DOHH2 (cell line): ENCODE measurements around the gene MYO18B.

Source experiments
- H3F3A ChIP-seq: fragments of 200-600 bp; sonication (generic), shearing (Covaris generic); 2 replicates; pipeline ENCODE4 v1.6.0; 2016; ENCODE audit warnings: antibody characterized with exemption, mild to moderate bottlenecking; ENCODE audit not compliant: control insufficient read depth, insufficient read depth
- H3K27ac ChIP-seq: fragments of 200-600 bp; sonication (generic); 2 replicates; pipeline ENCODE4 v1.5.1; 2014; ENCODE audit warnings: low read depth, mild to moderate bottlenecking, low read length, moderate library complexity
- H3K27me3 ChIP-seq: fragments of 200-600 bp; sonication (generic); 2 replicates; pipeline ENCODE4 v1.6.1; 2014; ENCODE audit warnings: mild to moderate bottlenecking, low read length, mixed read lengths; ENCODE audit not compliant: control insufficient read depth
- H3K36me3 ChIP-seq: fragments of 200-600 bp; sonication (generic); 2 replicates; pipeline ENCODE4 v1.6.1; 2014; ENCODE audit warnings: mild to moderate bottlenecking, low read length, moderate library complexity, mixed read lengths; ENCODE audit not compliant: control insufficient read depth
- H3K4me1 ChIP-seq: fragments of 200-600 bp; sonication (generic); 2 replicates; pipeline ENCODE4 v1.6.1; 2014; ENCODE audit warnings: mild to moderate bottlenecking, low read length, mixed read lengths; ENCODE audit not compliant: control insufficient read depth
- H3K4me2 ChIP-seq: fragments of 200-600 bp; sonication (generic); 2 replicates; pipeline ENCODE4 v1.6.0; 2014; ENCODE audit warnings: mild to moderate bottlenecking, low read length, moderate library complexity
- H3K4me3 ChIP-seq: fragments of 200-600 bp; sonication (generic); 2 replicates; pipeline ENCODE4 v1.5.1; 2014; ENCODE audit warnings: mild to moderate bottlenecking, low read length, mixed read lengths
- H3K79me2 ChIP-seq: fragments of 200-600 bp; sonication (generic); 2 replicates; pipeline ENCODE4 v1.6.1; 2014; ENCODE audit warnings: mild to moderate bottlenecking, low read length, mixed read lengths; ENCODE audit not compliant: control insufficient read depth
- H3K9me2 ChIP-seq: fragments of 200-600 bp; sonication (generic); replicated peaks from 2 replicates; pipeline ENCODE4 v1.6.1; 2014; ENCODE audit warnings: mild to moderate bottlenecking, low read length, mixed read lengths; ENCODE audit not compliant: control insufficient read depth
- H3K9me3 ChIP-seq: fragments of 200-600 bp; sonication (generic); 2 replicates; pipeline ENCODE4 v1.6.1; 2014; ENCODE audit warnings: antibody characterized with exemption, low read length, mixed read lengths; ENCODE audit not compliant: control insufficient read depth, insufficient read depth
- H4K20me1 ChIP-seq: fragments of 200-600 bp; sonication (generic); 2 replicates; pipeline ENCODE4 v1.6.0; 2014; ENCODE audit warnings: low read depth, mild to moderate bottlenecking, antibody characterized with exemption, low read length, moderate library complexity; ENCODE audit not compliant: control insufficient read depth, insufficient read depth
- CTCF ChIP-seq: fragments of 200-600 bp; sonication (generic); IDR thresholded peaks from one replicate; pipeline ENCODE4 v1.5.1; 2014; ENCODE audit warnings: antibody characterized with exemption, mild to moderate bottlenecking, low read depth, low read length; ENCODE audit not compliant: poor library complexity, severe bottlenecking
- EZH2phosphoT487 ChIP-seq: fragments of 200-600 bp; sonication (generic); IDR thresholded peaks from 2 replicates; pipeline ENCODE4 v1.6.1; 2017; ENCODE audit warnings: borderline replicate concordance, mild to moderate bottlenecking, antibody characterized with exemption, low read length, moderate library complexity, mixed read lengths

Gene MYO18B

DNA sequence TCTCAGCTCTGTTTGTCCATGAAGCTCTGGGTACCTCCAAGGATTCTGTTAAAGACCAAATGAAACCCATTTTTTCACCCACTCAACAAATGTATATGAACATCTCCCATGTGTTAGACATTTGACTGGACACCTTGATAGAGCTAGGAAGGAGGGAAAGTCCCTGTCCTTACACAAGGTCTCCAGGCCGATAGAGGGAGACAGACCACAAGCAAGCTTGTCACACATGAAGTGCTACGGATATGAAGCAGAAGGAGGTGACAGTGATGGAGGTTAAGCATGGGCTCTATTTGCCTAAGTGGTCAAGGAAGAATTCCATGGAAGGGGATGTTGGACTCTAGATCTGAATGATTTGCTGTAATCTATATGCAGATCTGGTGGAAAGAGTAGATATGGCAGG, 138.5 kb downstream of the MYO18B start:
- H3K36me3 ChIP-seq: no peaks in the 10 kb centered on the region
- no peaks in the 10 kb centered on the region for H3K4me1 ChIP-seq
- no peaks in the 10 kb centered on the region for H4K20me1 ChIP-seq
- no peaks in the 10 kb centered on the region for H3K79me2 ChIP-seq
- no peak overlapping the region for H3K4me3 ChIP-seq
- no peaks in the 10 kb centered on the region for H3K27me3 ChIP-seq
- TF ChIP-seq CTCF: peak; percentile 41
- no peak for TF ChIP-seq EZH2phosphoT487
- H3K27ac ChIP-seq: no peak overlapping the region
- no peaks in the 10 kb centered on the region for H3K9me2 ChIP-seq
- H3K9me3 ChIP-seq: no peaks in the 10 kb centered on the region
- no peaks in the 10 kb centered on the region for H3F3A ChIP-seq
- no peak overlapping the region for H3K4me2 ChIP-seq

GRCh38 chr22:25881210-25881755, 139.3 kb downstream of the MYO18B start:
- no peaks in the 10 kb centered on the region for H3K4me1 ChIP-seq
- H3K36me3 ChIP-seq: no peaks in the 10 kb centered on the region
- H3K4me3 ChIP-seq: no peak overlapping the region
- no peaks in the 10 kb centered on the region for H3K79me2 ChIP-seq
- no peak overlapping the region for H3K4me2 ChIP-seq
- H3K27me3 ChIP-seq: no peaks in the 10 kb centered on the region
- H3K9me3 ChIP-seq: no peaks in the 10 kb centered on the region
- no peaks in the 10 kb centered on the region for H3F3A ChIP-seq
- TF ChIP-seq CTCF (no peak), EZH2phosphoT487 (no peak)
- H3K27ac ChIP-seq: no peak overlapping the region
- H4K20me1 ChIP-seq: no peaks in the 10 kb centered on the region
- no peaks in the 10 kb centered on the region for H3K9me2 ChIP-seq

DNA sequence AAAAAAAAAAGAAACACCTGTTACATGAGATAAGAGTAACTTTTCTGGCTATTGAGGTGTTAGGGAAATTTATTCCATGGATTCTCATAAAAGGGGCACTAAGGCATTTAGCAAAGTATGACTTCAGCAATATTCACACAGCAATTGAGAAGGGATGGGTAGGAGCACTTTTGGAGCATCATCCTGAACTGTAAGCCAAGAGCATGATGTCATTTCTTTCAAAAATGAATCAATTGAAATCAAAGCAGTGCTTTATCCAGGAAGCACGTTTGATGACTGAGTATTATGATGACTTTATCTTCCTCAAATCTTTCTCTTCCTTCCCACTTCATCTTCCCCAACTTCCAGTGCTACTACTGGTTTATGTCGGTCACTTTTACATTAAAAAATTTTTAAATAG, 140.4 kb downstream of the MYO18B start:
- no peaks in the 10 kb centered on the region for H3K9me3 ChIP-seq
- H3K4me1 ChIP-seq: no peaks in the 10 kb centered on the region
- H3K9me2 ChIP-seq: no peaks in the 10 kb centered on the region
- no peaks in the 10 kb centered on the region for H3F3A ChIP-seq
- no peaks in the 10 kb centered on the region for H3K27me3 ChIP-seq
- no peak overlapping the region for H3K27ac ChIP-seq
- no peak overlapping the region for H3K4me3 ChIP-seq
- no peaks in the 10 kb centered on the region for H3K36me3 ChIP-seq
- TF ChIP-seq EZH2phosphoT487 (no peak), CTCF (no peak)
- H3K79me2 ChIP-seq: no peaks in the 10 kb centered on the region
- H4K20me1 ChIP-seq: no peaks in the 10 kb centered on the region
- no peak overlapping the region for H3K4me2 ChIP-seq
